EH (cell line): ENCODE measurements around the gene NEDD9.

Source experiments
- DNase-seq: peaks from one replicate; pipeline ENCODE4 v3.0.0-alpha.2; 2015; ENCODE audit warnings: low read depth

NEDD9 gene

GRCh38 chr6:11201015-11201414 lies 31.5 kb downstream of the NEDD9 start:
- no peak for DNase-seq

- DNase-seq, result peak; percentile 77
Observed at GRCh38 chr6:11200356-11200755, 32.1 kb downstream of the NEDD9 start.

GRCh38 chr6:11198663-11199603 lies 33.5 kb downstream of the NEDD9 start:
- DNase-seq, result no peak

- DNase-seq, result no peak
Observed at GRCh38 chr6:11197850-11198249, 34.6 kb downstream of the NEDD9 start.

- peak; percentile 95 for DNase-seq
Observed at GRCh38 chr6:11197175-11197536, 35.3 kb downstream of the NEDD9 start.

- peak; percentile 96 for DNase-seq
Observed at GRCh38 chr6:11196511-11197174, 35.8 kb downstream of the NEDD9 start.

- peak; percentile 88 for DNase-seq
Observed at GRCh38 chr6:11194356-11195218, 37.9 kb downstream of the NEDD9 start.

GRCh38 chr6:11193434-11193833 lies 39.0 kb downstream of the NEDD9 start:
- no peak for DNase-seq

- DNase-seq, result no peak
Observed at GRCh38 chr6:11192167-11192566, 40.3 kb downstream of the NEDD9 start.

GRCh38 chr6:11190625-11191245 lies 41.7 kb downstream of the NEDD9 start:
- no peak for DNase-seq

GRCh38 chr6:11189865-11190624 lies 42.4 kb downstream of the NEDD9 start:
- no peak for DNase-seq

GRCh38 chr6:11188161-11188915 lies 44.1 kb downstream of the NEDD9 start:
- DNase-seq, result peak; percentile 34

GRCh38 chr6:11187301-11187700 lies 45.2 kb downstream of the NEDD9 start:
- no peak for DNase-seq

- no peak for DNase-seq
Observed at GRCh38 chr6:11185204-11185842, 47.1 kb downstream of the NEDD9 start.

GRCh38 chr6:11183761-11184362 lies 48.6 kb downstream of the NEDD9 start:
- no peak for DNase-seq

- no peak for DNase-seq
Observed at GRCh38 chr6:11181478-11182136, 50.9 kb downstream of the NEDD9 start.

- DNase-seq, result no peak
Observed at GRCh38 chr6:11179419-11180202, 52.9 kb downstream of the NEDD9 start.

GRCh38 chr6:11179088-11179418 lies 53.4 kb downstream of the NEDD9 start:
- DNase-seq, result no peak
